SW 1271 (cell line): ENCODE measurements around the gene FMO1.
"Not testable (repeated sequence)": the region's sequence is repeated elsewhere in the genome, so short reads cannot be mapped to it uniquely, and the experiment has no call there.

ENCODE experiments used
- DNase-seq, 2 experiments: peaks; one replicate each; lab custom pipeline; 2025; lab: John Stamatoyannopoulos, UW

Gene FMO1

DNA sequence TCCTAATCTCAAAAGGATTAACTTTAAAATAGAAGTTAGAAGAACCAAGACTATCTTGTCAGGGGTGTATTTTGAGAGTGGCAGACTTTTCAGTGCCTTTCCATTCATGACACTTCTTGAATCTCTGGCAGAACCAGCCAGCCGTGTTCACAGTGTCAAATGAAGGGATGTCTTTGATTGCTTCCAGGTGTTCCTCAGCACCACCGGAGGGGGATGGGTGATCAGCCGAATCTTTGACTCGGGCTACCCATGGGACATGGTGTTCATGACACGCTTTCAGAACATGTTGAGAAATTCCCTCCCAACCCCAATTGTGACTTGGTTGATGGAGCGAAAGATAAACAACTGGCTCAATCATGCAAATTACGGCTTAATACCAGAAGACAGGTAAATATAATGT lies 32.3 kb downstream of the FMO1 start:
- DNase-seq, result no peak

DNA sequence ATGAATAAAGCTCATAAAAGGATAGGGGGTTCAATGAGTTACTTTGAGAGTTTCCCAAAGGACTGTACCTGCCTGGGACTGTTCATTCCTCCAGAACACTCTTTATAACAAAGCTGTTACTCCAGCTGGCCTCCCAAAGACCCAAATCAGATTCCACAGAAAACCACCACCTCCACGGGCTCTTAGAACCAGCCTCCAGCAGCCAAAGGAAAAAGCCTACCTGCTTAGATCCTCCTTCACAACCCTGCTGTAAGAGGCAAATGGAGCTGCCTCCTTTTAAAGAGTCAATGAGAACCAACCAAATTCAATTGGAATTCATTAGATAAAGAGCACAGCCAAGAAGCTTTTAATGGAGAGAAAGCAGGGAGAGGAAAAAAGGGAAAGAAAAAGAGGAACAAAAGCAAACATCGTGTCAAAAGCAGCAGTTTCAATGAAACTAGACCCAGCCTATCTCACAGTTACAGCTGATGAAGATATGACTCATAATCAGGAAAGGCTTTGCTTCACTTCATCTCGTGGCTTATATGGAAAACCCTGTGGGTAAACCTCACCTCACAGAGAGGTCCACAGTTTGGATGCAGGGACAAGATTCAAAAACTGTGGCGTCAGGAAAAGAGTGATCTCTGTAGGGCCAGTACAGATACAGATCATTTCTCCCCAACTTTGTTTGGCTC lies 37.9 kb downstream of the FMO1 start:
- DNase-seq, result no peak

DNA sequence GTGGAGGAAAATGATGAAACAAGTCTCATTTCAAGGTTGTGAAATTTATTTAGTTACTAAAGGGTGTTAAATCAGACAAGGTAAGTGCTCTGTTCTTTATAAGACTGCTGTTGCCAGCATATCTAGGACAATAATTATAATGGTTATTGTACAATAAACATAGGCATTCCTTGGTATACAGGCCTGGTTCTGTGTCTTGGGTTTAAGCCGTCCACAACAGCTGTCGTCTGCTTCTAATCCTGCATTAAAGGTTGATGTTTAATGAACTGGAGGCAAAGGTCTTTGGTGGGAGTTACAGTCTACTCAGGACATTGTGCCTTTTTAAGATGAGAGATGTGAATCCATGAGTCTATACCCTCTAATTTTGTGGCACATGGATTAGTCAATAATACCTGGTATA lies 42.3 kb downstream of the FMO1 start:
- no peak for DNase-seq

DNA sequence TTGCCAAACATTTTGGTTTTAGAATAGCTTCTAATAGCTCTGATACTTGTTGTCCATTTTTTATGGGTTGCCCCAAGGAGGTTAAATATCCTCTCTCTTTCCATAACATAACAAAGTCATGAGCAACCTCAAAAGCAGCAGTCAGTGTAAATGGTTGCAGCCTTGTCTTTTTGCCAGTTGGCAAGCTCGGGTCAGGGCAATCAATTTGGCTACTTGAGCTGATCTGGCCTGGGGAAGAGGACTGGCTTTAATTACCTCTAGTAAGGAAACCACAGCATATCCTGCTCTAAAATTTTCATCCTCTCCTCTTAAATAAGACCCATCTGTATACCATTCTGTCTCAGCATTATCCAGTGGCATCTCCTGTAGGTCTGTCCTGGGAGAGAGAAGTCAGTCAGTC lies 44.5 kb downstream of the FMO1 start:
- DNase-seq, result no peak

DNA sequence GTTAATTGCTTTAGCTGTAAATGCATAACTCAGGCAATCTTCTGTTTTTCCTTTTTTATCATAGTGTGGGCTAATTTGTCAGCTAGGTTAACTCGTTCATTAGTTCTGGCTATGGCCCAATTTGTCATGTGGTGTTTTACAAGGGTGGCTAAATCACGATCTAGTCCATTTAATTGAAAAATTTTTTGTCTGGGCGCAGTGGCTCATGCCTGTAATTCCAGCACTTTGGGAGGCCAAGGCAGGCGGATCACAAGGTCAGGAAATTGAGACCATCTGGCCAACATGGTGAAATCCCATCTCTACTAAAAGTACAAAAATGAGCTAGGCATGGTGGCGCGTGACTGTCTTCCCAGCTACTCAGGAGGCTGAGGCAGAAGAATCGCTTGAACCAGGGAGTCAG lies 47.1 kb downstream of the FMO1 start:
- DNase-seq, result not testable (repeated sequence)

DNA sequence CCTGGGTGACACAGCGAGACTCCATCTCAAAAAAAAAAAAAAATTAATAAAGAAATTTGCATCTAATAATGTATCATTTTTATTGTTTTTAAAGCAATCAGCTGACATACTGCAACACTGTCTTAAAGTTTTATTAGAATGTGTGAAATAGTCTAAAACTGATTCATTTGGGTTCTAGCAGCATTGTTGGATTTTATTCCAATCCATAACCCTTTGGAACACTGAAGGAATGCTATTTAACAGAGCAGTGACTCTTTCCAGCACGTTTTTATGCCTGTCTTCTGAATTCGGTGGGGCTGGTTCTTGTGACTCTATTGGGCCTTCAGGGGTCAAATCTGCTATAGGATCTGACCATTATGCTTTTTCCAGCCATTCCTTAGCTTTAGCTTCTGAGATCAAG lies 47.5 kb downstream of the FMO1 start:
- no peak for DNase-seq

DNA sequence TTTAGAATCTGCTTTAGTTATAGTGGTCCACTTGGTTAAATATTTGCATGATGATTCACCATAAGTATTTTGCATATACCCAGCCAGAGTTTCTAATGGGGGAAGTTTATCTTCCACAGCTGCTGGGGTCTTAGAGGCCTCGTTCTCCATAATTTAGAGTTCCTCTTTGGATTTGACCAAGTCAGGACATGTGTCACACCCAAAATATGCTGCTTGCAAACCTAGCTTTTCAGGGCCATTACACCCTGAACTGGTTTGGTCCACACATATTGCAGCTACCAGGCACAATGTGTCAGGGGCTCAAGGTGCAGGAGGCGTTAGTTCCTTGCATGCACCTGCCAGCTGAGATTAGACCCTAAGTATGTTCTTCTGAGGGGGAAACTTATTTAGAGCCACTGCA lies 48.6 kb downstream of the FMO1 start:
- DNase-seq, result no peak

DNA sequence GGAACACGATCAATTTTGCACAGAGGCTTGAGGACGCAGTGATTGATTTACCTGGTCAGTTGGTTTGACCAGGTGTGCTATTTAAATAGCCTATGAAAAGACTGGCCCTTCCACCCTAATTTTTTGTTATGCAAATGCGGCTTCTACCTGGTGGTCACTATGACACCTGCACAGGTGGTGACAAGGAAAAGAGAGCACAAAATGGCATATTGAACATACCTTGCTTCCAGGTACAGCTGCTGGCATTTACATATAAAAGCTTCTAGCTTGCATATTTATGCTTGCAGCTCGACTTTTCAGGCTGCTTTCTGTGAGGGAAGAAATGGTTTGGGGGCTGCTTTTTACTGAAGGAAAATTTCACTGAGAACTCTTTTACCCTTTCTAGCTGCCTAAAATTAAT lies 50.4 kb downstream of the FMO1 start:
- DNase-seq, result no peak

DNA sequence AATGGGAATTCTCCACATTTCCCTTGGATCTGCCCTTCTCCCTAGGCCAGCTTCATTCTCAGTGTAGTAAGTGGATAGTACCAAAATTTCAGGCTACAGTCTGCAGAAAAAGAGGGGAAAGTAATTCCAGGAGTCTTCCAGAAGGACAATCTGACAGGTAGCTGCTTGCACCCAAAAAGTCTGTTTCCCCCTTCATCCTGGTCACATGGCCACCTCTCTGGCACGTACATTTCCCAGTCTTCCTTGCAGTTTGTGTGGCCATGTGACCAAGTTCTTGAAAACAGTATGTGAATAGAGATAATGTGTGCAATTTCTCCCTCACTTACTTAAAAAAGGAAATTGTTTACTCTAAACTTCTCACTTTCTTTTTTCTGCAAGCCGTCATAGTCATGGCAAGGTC lies 51.0 kb downstream of the FMO1 start:
- no peak for DNase-seq

DNA sequence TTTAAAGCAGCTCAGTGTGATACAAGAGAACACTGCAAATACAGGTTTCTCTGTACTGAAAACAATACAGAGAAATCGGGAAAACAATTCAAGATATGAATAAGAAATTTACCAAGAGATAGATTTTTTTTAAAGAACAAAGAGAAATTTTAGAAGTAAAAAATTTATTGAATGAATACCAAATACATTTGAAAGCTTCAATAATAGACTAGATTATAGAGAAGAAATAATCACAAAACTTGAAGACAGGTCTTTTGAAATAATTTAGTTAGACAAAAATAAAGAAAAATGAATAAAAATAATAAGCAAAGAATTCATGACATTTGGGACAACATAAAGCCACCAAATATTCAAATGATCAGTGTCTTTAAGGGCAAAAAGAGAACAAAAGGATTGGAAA lies 52.1 kb downstream of the FMO1 start:
- no peak for DNase-seq

DNA sequence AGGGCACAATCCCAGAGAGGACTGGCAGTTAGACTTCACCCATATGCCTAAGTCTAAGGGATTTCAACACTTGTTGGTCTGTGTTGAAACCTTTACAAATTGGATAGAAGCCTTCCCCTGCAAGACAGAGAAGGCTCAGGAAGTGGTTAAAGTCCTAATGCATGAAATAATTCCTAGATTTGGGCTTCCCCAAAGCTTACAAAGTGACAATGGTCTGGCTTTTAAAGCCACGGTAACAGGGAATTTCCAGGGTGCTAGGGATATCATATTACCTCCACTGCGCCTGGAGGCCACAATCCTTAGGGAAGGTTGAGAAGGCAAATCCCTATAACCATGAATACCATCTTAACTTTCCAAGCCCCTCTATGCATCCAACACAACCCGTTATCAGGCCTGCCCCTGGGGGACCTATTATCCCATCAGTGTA lies 62.4 kb downstream of the FMO1 start:
- no peak for DNase-seq

DNA sequence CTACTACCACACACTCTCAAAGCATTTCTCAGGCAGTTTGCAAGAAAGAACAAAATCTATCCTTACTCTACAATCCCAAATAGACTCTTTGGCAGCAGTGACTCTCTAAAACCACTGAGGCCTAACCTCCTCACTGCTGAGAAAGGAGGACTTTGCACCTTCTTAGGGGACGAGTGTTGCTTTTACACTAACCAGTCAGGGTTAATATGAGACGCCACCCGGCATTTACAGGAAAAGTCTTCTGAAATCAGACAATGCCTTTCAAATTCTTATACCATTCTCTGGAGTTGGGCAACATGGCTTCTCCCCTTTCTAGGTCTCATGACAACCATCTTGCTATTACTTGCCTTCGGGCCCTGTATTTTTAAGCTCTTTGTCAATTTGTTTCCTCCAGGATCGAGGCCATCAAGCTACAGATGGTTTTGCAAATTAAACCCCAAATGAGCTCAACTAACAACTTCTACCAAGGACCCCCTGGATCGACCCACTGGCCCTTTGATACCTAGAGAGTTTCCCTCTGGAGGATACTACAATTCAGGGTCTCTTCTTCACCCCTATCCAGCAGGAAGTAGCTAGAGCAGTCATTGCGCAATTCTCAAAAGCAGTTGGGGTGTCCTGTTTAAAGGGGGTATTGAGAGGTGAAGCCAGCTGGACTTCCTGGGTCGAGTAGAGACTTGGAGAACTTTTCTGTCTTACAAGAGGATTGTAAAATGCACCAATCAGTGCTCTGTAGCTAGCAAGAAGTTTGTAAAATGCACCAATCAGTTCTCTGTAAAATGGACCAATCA lies 63.7 kb downstream of the FMO1 start:
- DNase-seq, result no peak

DNA sequence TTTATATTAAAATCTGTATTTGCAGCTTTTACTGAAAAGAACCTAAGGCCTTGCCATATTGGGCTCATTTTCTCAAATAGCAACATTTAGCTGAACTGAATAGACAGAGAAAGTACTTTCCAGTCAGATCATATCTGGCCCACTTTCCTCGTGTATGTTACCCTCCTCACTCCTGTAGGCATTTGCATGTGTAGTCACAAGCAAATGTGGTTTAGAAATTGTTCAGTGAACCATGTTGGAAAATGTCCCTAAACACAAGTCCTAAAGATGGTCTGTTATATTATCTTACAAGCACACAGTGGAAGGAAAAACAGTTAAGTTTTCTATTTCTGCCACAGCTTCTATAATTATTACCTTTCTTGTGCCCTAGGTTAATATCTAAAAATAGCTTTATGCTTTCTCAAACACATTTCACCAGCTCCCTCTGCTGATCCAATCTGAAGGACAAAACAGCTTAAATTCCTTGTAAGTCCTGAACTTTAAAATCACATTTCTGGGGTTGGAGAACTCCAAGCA lies 65.1 kb downstream of the FMO1 start:
- DNase-seq, result no peak

DNA sequence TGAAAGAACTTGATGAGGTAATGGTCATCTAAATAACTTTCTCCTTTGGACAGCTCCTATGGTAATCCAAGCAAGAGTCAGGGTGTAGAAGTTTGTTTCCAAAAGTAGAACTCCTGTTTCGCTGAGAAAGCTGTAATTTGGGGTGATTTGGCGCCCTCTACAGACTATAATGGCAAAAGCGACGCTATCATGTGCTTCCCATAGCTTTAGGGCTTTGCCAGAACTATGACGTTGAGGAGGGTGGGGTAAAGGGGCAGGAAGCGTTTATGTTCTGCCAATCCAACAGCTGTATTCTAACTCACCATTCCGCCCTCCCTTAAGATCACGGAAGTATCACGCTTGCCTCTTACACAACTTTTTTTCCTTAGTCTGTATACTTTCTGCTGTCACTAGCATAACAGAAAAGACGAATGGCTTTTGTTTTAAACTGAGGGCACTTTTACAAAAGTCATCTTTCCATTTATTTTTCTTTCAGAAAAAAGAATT lies 65.6 kb downstream of the FMO1 start, which contains the start of gene FMO4:
Gene FMO4, plus strand, starts transcription at position 349 of the 486 bp plus-strand sequence. CDS start 5,643 bp downstream, outside the sequence.
- peak; percentile 52 to 86 for DNase-seq

DNA sequence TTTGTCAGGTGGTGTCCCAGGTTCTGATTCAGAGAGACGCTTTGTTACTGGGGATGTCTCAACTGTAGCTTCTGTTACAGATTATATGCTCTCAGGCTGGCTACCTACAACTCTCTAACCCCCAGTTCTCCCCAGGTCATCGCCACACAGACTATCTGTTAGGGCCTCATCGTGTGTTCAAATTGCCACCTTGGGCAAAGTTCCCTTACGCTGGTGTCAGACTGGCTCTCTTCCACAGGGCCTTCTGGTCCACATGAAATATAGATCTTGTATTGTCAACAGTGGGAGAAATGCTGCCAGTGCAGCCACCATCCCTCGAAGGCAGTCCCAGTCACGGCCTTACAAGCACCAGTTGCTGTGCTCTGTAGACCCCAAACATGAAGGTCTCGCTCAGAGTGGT lies 81.0 kb downstream of the FMO1 start:
- no peak for DNase-seq

DNA sequence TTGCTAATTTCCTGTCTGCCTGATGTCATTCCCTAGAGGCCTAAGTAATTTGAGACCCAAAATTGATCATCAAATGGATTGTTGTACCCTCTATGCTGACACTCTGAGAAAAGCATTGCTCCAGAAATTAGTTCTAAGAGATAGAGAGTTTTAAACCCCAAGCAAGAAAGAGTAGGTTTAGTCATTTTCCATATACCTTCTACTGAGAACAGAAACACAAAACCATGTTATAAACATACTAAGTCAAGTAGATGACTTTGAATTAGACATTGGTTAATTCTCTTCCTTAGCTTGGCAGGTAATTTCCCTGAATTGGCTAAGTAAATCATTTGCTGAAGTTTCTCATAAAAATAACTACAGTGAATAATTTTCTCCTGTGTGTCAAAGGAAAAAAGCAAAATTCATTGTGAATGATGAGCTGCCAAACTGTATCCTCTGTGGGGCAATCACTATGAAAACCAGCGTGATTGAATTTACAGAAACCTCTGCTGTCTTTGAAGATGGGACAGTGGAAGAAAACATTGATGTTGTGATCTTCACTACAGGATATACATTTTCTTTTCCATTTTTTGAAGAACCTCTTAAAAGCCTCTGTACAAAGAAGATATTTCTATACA lies 85.8 kb downstream of the FMO1 start:
- DNase-seq, result no peak
